IPS-11a (cell line): ENCODE data around the gene SERF2.

ENCODE experiments used
- H3K4me3 ChIP-seq: one replicate; pipeline ENCODE4 v1.5.1; 2013; ENCODE audit warnings: low read depth, low read length, control low read depth

The SERF2 gene

DNA sequence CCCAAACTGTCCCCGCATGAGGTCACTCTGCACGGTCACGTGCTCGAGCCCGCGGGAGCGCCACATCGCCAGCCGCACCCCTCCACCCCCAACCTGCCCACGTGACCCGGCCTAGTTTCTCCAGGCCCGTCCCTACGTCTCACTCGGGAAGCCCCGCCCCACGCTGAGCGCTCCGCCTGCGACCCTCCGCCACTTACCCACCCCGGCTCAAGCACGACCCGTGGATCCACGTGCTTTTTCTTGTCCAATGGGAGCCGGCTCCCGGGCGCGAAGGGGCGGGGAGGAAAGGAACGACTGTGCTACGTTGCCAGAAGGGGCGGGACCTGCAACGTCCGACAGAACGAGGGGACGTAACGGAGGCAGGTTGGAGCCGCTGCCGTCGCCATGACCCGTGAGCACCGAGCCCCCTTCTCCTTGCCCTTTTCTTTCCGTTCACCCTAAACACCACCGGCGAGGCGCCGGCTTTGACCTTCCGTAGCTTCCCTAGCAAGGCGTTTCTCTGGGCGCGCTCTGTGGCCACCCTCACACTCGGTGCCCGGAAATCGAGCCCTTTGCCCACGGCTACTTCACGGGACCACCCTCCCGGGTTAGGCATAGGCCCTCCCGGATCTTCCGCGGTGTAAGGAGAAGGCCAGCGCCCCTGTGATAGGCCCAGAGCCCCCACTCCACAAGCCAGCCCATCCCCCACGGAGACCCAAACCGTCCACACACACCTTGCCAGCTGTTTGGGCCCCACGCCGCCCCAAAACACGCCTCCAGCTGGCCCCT is at the start of gene SERF2:
TSS of gene SERF2 (plus strand) at position 328 of the 768 bp plus-strand sequence. CDS start at position 385, 57 bp downstream.
- H3K4me3 ChIP-seq = peak within 1 kb of the TSS; percentile 98

DNA sequence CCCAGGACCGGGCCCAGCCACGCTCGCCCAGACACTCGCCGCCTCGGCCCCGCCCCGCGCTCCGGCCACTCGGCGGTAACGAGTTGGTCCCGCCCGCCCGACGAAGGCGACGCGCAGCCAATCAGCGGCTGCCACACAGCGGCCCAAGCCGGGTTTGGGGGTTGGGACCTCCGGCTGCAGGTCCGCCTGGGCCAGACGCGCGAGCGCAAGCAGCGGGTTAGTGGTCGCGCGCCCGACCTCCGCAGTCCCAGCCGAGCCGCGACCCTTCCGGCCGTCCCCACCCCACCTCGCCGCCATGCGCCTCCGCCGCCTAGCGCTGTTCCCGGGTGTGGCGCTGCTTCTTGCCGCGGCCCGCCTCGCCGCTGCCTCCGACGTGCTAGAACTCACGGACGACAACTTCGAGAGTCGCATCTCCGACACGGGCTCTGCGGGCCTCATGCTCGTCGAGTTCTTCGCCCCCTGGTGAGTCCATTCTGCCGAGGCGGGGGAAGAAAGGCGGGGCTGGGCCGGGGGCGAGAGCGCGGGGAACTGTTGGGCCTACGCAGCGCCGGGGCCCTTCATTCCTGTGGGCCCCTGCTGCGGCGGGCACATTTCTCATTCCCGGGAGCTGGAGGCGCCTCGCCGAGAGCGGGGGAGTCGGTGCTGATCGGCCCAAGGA is 45.7 kb upstream of the SERF2 start, which contains the start of gene PDIA3:
TSS of gene PDIA3 (plus strand) at position 194 of the 658 bp plus-strand sequence. CDS start at position 296, 102 bp downstream.
- peak within 1 kb of the TSS; percentile 73 for H3K4me3 ChIP-seq

DNA sequence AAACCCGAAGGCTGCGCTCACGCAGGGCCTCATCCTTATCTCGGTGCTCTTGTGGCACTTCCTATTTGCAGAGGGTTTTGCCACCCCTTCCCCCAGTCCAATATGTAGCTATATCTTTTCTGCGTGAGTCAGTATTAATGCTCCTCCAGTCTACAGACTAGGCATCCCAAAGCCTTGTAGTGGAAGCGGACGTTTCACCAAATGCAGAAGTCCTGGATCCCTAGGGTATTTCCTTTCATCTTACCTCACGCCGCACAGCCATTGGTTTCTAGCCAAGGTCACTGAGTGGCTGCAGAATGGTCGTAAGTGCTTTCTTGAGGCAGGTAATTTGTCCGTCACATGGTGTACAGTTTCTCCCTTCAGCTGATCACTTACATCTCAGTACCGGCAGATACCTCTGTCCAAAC is 45.2 kb upstream of the SERF2 start:
- peak overlapping the region; percentile 73 for H3K4me3 ChIP-seq

DNA sequence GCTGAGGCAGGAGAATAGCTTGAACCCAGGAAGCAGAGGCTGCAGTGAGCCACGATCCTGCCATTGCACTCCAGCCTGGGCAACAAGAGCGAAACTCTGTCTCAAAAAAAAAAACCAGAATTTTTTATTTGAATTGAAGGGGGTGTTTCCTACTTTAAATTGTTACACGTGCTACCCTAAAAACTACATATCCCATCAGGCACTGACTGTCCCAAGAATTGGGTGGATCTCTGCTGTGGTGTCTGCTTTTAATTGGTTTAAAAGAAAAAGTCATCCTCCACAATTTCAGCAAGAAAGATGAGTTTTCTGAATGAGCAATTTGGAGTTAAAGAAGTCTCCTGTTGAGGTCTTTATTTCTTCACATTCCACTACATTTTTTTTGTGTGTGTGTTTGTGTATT is 43.7 kb upstream of the SERF2 start:
- H3K4me3 ChIP-seq = no peak overlapping the region

DNA sequence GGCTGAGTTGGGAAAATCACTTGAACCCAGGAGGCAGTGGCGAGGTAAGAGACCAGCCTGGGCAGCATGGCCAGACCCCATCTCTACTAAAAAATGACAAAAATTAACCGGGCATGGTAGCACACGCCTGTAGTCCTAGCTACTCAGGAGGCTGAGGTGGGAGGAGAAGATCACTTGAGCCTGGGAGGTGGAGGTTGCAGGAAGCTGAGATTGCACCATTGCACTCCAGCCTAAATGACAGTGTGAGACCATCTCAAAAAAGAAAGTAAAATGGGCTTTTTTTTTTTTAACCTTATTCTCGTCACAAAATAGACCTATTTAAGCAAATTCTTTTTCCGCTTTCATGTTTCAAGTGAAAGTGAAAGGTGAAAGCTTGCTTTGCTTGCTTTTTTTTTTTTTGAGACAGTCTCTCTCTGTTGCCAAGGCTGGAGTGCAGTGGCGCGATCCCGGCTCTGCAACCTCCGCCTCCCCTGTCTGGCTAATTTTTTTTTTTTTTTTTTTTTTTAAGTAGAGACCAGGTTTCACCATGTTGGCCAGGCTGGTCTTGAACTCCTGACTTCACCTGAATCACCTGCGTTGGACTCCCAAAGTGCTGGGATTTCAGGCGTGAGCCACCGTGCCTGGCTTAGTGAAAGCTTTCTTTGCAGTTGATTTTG is 42.3 kb upstream of the SERF2 start:
- H3K4me3 ChIP-seq = no peak overlapping the region

DNA sequence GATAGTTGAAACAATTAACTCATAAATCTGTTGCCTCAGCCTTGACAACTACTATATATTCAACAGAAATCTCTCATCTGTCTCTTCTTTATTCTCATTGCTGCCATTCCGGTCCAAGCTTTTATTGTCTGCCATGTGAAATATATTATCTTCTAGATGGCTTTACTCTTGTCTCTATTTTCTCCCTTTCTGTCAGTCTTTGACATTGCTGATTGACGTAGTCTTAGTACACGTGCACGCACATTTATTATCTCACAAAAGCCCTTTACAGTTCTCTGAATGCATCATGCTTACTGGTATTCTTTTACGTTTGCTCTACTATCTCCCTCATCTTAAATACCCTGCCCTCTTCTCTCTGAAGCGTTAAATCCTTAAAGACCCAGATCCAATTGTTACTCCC is 40.2 kb upstream of the SERF2 start:
- H3K4me3 ChIP-seq = no peak overlapping the region

DNA sequence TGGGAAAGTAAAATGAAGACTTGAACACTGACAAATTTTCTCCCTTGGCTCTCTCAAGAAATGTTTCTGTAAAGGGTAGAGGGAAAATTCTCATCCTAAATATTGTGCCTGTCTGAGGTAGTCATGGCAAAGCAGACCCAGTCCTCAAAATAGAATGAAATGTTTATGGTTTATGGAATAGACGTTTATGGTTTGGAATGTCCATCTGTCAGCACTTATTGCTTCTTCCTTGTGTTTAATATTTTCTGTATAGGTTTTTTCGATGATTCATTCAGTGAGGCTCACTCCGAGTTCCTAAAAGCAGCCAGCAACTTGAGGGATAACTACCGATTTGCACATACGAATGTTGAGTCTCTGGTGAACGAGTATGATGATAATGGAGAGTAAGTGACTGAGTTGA is 29.3 kb upstream of the SERF2 start:
- H3K4me3 ChIP-seq = no peak overlapping the region

DNA sequence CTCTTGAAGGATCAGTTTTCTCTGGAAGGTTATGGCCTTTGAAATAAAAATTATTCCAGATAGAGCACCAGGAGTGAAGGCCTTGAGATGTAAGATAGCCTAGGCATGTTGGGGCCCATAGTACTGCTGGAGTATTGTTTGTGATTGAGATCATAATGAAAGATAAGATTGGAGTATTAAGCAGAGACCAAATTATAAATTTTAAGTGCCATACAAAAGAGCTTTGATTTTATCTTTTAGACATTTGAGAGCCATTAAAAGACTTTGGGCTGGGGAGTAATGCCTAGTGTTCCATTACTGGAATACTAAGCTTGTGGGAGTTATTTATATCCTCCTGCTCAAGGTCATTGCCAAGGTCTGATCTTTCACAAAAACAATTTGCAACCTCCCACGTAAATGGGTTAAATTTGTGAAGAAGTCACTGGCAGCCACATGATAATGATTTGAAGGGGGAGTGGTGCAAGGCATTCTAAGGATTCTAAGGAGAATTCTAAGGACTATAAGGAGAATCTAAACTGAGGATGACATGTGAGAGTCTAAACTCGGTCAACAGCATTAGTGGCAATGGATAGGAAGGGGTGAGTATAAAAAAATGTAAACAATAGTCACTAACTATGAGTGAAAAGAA is 28.2 kb upstream of the SERF2 start:
- H3K4me3 ChIP-seq = no peak overlapping the region

DNA sequence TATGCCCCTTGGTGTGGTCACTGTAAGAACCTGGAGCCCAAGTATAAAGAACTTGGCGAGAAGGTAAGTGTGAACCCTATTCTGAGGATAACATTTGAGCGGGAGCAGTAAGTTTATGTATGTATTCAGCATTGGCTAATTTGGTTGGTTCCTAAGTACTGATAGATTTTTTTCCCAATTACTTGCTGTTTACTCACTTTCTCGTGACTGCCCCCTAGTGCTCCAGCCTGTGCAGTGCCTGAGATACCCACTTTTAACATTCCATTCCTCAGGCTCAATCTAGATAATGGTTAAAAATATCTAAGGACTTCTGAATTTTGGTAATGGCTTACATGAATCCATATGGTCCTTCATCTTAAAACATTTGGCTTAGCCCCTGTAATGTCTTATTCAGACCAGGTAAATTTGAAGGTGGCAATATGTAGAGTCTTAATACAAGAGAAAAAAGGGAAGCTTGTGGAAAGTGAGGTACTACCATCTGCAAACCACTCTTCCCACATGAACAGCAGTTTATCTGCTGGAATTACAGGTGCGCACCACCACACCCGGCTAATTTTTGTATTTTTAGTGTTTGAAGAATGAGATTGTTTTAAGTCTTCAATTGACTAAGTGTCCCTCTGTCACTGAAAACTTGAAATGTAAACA is 22.4 kb upstream of the SERF2 start:
- no peak overlapping the region for H3K4me3 ChIP-seq

DNA sequence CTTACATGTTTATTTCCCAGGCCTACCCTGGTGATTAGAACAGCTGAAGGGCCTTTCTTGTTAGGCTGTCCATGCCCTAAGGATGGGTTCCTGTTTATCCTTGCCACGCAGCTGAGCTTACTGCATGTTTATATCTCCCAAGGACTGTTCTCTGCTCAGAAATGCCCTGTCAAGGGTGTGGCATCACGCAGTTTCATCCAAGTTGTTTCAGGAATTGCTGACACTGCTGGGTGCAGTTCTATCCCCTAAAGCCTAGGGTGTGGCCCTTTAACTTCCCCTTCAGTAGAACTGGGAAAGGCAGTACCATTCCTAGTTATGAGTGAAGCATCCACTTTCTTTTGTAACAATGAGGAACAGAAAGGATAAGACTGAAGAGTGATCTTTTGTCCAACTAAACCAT is 20.3 kb upstream of the SERF2 start:
- H3K4me3 ChIP-seq = no peak overlapping the region

DNA sequence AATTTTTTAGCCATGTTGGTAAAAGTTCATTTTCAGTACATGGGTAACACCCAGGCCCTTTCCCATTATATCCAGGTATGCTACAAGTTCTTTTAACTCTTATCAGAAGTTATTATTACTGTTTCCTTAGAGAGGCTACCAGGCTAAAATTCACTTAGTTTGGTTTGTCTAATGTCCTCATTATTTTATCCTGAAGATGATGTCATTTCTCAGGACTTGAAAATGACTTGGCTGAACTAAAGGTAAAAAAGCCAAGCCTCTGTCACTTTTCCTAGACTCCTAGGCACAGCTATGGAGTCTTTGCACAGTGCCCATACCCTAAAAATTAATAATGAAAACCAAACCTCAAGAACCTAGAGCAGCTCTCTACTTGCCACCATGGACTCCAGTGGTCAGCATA is 19.5 kb upstream of the SERF2 start:
- no peak overlapping the region for H3K4me3 ChIP-seq

DNA sequence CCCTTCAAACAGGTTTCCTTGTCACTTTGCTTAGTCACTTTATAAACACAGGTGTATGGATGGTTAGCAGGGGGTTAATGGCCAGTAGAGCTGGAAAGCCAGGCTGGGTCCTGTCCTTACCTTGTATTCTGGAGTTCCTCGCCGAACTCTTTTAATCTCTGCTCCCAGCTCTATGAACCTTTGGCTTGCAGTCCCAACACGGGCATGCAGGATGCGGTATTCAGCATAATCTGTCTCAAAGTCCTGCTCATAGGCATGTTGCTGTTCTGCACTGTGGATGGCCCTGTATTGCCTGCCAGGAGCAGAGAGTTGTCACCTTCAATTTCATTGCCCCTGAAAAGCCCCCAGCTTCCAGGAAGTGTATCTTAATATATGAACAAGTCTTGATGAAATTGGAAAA is 18.1 kb upstream of the SERF2 start:
- H3K4me3 ChIP-seq = no peak overlapping the region

DNA sequence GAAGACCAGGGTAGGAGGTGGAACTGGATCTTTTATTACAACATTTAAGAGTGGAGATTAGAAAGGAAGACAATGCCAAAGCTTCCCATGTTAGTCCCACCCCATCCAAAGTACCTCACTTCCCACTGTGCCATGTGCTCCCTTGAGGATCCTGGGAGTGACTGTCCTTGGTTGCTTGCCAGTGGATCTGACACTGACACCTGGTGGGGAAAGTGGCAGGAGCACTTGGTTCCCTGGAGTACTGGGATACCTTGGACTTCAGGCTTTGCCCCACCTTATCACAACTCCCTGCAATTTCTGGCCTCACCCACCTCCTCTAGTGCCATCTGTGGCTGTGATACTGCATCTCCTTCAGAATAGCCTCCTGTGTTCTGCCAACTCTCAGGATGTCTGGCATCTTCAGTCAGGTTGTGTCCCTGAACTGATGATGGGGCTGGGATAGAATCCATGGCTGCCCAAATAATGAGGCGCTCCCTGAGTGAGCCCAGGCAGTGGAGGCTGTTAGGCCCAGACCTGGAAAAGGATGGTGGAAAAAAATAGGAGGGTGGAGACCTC is 16.6 kb upstream of the SERF2 start:
- peak overlapping the region; percentile 70 for H3K4me3 ChIP-seq

DNA sequence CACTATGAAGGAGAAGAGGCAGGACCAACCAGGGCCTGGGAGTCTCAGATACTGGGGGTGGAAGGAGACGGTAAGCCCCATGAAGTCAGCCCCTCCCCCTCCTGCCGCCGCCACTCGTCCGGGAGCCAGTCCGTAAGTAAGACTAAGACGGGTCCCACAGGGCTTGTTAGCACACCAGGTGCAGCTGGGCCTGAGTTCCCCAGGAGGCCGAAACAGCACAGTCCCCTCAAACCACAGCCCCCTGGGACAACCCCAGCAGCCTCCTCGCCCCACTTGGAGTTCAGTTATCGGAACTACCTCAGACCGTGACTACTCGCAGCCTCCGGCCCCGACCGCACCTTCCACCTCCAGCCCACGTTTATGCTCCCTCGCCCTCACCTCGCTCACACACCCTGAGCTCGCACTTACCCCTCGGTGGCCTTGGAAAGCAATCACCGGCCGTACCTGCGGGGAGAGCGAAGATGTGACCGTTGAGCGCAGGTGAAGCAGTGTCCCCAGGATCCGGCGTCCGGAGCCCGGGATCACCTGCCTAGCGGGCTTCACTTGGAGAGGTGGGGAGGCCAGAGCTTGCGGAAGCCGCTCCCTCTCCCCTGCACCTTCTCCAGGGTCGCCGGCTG is 15.9 kb upstream of the SERF2 start:
- H3K4me3 ChIP-seq = peak overlapping the region; percentile 70

DNA sequence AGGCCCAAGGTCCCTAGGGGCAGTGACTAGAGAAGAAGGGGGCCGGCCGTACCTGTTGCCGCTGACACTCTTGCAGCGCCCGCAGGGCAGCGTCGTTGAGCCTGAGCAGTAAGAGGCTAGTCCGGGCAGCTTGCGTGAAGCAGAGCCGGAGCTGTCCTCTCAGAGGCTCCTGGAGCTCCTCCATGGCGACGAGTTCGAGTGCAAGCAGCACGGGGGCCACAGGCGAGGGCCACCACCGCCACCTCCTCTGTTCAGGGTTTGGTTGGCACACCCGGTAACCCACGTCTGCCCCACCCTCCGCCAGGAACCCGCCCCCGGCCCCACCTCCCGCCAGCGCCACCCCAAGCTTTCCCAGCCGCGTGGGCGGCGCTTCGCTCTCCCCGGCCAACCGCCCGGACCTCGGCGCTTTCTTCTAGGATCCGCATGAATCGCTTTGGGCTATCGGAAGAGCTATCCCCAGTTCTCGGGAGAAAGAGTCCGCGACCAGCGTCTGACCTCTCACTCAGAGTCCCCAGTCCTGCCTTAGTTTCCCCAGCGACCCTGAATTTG is 15.3 kb upstream of the SERF2 start, which contains the start of gene ELL3:
TSS of gene ELL3 (minus strand) at position 249 of the 549 bp plus-strand sequence. CDS start at position 184, 65 bp downstream.
- H3K4me3 ChIP-seq = peak within 1 kb of the TSS; percentile 70

DNA sequence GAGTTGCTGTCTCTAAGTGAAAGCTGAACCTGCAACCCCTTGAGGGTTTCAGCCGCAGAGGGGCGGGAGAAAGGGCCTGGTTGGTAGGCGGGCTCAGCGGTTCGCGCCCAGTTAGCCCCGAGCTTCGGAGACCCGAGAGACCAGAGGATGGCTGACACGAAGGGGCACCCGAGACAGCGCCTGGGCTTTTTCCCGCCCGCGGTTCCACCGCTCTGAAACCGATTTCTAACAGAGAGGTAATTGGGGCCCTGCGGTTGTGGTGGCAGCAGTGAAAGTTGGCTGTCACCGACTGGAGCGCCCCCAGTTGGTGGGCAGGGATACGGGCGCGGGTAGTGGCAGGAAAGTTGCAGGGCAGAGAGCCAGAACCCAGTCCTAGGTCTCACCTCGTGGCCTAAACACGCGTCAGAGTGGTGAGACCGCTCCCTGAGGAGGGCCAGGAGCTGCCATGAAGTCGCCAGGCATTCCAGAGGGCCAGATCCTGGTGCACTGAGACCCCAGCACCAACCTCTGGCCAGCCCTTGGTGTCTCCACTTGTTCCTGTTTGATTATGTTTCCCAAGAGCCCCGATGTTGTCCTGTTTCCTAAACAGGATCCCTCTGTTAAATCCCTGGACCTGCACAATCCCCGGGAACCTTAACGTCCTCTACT is 14.7 kb upstream of the SERF2 start:
- H3K4me3 ChIP-seq = peak overlapping the region; percentile 61

DNA sequence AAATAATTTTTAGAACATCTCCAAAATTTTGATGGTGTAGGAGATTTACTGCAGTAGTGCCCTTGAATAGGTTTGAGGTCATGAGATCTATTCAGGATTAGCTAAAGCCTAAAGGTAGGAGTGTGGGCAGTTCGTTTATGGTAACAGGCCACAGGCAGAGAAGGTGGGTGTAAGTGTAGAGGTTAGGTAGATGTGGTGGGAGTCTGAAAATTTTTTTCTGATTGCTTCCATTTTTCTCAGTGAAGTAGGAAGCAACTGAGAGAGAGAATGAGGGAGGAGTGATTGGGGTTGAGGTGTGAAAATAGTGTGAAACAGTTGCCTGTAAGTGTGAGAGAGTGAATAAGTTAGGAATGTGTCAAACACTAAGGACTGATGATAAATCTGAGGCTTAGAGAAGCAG is 13.1 kb upstream of the SERF2 start:
- no peak overlapping the region for H3K4me3 ChIP-seq

DNA sequence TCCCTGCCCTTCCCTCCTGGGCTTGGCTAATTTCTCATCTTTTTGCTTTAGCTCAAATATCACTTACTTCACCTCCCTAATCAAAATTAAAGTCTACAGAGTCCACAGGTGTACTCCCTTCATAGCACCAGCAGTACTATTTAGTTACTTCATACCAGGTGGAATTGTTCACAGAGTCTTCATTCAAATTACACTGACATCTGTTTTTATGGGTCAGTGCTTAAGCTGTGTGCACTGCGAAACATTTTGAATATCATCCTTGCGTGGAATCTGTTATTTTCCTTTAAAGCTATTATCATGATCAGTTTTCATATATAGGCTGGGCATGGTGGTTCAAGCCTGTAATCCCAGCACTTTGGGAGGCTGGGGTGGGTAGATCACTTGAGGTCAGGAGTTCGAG is 2.7 kb upstream of the SERF2 start:
- no peak overlapping the region for H3K4me3 ChIP-seq

DNA sequence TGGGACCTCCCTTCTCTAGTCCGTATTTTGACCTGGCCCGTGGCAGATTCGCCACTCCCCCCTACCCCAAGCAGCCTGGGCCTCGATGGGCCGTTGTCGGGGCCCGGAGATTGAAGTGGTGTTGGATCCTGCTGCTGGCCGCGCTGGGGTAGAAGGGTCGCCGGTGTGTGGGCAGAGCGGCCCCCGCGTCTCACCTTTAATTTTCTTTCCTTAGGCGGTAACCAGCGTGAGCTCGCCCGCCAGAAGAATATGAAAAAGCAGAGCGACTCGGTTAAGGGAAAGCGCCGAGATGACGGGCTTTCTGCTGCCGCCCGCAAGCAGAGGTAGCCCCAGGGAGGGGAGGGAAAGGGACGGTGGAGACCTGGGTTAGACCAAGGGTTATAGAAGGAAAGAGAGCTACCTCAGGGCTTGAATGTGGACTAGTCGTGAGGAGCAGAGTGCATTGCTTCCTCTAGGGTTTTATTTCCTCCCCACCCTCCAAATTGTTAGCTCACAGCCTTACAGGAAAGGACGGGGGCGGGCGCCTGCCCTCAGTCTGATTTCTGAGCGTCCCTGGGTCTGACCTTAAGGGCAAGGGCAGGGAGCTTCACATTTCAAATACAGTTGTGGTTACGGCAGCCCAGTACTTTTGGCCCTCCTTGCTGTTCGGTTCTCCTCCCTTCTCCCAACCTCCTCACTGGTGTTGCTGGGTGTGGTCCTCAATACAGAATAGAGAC is 799 bp downstream of the SERF2 start:
- peak overlapping the region; percentile 98 for H3K4me3 ChIP-seq
